RPMI7951 (cell line): Measurements from ENCODE around the gene CCDC97. TPM values are rescaled to one million over a fixed set of nuclear protein-coding genes. Genes with fewer than 3 reads are reported as not detected.
"Not testable (repeated sequence)": the region's sequence is repeated elsewhere in the genome, so short reads cannot be mapped to it uniquely, and the experiment has no call there.

Experiments used
- DNase-seq: peaks from one replicate; pipeline ENCODE4 v3.0.0-alpha.2; 2012; ENCODE audit warnings: low read depth
- total RNA-seq: library from RNA; depleted of rRNA; stranded (reverse); fragments of >200 nt; shearing (Covaris generic); gene quantifications from 2 replicates; pipeline ENCODE4 v1.2.3, GENCODE V29; 2014

The CCDC97 gene
- total RNA-seq, 1 experiment from 2014 or later = 9.3 TPM

DNA sequence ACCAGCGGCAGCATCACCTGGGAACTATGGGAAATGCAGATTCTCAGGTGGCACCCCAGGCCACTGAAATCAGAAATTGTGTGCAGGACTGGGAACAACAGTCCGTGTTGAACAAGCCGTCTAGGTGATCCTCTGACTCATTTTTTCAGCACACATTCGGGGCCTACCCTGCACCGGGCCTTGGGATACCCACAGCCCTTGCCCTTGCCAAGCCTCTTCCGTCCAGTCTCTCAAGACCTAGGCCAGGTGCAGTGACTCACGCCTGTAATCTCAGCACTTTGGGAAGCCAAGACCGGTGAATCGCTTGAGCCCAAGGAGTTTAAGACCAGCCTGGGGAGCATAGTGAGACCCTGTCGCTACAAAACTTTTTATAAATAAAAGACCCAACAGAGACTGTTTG, 25.5 kb downstream of the CCDC97 start:
- DNase-seq = no peak

DNA sequence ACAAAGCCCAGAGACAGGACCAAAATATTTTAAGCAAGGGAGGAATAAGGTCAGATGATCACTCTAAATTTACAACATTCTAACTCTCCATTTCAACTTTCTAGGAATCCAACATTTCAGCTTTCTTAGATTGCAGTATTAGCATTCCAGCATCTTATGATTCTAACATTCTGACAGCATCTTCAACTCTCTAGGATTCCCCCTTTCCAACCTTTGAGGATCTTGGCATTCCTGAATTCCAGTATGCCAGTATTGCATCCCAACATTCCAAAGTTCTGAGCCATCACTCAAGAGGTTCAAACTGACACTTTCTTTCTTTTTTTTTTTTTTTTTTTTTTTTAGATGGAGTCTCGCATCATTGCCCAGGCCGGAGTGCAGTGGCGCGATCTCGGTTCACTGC, 30.0 kb downstream of the CCDC97 start:
- DNase-seq = peak; percentile 69

- no peak for DNase-seq
Observed at GRCh38 chr19:41341669-41342490, 31.9 kb downstream of the CCDC97 start.

- no peak for DNase-seq
Observed at GRCh38 chr19:41344162-41344561, 34.2 kb downstream of the CCDC97 start.

DNA sequence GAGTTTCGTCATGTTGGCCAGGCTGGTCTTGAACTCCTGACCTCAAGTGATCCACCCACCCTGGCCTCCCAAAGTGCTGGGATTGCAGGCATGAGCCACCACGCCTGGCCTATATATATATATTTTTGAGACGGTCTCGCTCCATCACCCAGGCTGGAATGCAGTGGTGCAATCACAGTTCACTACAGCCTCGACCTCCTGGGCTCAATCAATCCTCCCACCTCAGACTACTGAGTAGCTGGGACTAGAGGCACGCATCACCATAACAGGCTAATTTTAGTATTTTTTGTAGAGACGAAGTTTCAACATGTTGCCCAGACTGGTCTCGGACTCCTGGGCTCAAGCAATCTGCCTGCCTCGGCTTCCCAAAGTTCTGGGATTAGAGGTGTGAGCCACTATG, 36.9 kb downstream of the CCDC97 start:
- DNase-seq = not testable (repeated sequence)

- peak; percentile 18 for DNase-seq
Observed at GRCh38 chr19:41350735-41351338, 40.9 kb downstream of the CCDC97 start.

DNA sequence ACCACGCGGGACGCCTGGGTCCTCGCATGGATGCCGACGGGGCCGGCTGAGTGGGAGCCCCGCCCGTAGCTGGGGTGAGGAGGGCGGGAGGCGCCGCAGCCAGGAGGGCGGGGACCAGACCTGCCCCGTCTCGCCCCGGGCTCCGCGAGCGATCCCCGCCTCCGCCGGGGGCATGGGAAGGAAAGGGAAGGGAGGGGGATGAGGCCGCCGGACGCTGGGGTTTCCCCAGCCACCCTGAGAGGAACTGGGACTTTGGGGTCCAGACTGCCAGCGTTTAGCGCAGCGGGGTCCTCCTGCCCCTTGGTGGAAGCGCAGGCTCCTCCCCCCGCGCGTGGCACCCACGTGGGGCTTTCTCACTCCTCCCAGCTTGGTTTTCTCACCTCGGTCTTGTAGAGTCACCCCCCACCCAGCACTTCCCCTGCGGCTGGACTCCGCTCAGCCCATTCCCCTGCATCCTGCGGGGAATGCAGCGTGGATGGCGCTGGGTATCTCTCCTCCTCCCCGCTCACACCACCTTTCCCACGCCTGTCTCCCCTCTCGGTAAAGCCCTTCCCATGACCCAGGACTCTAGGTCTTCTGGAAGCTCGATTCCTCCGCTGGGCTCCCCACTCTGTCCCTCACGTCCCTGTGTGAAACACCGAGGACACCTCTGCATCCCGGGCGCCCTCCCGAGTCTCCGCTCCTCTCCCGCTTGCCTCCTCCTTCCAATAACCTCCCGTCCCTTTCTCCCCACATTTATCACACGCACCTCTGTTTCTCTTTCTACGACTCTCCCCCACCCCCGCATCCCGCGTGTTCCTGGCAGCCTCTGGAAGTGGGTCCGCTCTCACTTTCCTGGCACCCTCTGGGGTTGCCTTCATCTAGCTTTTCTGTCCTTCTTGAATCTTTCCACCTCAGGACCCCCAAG, 41.6 kb downstream of the CCDC97 start:
- peak; percentile 62 for DNase-seq

- no peak for DNase-seq
Observed at GRCh38 chr19:41352279-41352608, 42.3 kb downstream of the CCDC97 start.

DNA sequence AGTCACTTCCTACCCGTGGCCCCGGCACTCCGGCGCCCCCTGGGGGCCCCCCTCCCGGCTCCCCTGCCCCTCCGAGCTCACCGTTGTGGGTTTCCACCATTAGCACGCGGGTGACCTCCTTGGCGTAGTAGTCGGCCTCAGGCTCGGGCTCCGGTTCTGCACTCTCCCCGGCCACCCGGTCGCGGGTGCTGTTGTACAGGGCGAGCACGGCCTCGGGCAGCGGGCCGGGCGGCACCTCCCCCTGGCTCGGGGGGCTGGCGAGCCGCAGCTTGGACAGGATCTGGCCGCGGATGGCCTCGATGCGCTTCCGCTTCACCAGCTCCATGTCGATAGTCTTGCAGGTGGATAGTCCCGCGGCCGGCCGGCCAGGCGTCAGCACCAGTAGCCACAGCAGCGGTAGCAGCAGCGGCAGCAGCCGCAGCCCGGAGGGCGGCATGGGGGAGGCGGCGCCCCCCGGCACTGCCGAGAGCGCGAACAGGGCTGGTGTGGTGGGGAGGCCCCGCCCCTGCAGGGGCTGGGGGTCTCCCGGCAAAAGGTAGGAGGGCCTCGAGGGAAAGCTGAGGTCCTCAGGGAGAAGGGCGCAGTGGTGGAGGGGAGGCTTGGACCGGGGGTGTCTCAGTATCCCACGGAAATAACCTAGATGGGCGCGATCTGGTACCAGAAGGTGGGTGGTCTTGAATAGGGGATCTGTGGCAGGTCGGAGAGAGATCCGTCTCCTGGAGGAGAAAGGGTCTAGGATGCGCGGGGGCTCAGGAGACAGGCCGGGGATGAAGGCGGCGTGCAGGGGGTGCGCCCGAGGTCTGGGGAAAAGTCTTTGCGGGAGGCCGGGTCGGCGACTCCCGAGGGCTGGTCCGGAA, 42.9 kb downstream of the CCDC97 start:
- peak; percentile 59 for DNase-seq

GRCh38 chr19:41353466-41354342, 43.7 kb downstream of the CCDC97 start, which contains the start of gene TGFB1:
Gene TGFB1 (minus strand): TSS chr19:41353922. CDS start chr19:41353044, 878 bp downstream.
- peak; percentile 91 for DNase-seq

- no peak for DNase-seq
Observed at GRCh38 chr19:41354343-41354953, 44.5 kb downstream of the CCDC97 start.

DNA sequence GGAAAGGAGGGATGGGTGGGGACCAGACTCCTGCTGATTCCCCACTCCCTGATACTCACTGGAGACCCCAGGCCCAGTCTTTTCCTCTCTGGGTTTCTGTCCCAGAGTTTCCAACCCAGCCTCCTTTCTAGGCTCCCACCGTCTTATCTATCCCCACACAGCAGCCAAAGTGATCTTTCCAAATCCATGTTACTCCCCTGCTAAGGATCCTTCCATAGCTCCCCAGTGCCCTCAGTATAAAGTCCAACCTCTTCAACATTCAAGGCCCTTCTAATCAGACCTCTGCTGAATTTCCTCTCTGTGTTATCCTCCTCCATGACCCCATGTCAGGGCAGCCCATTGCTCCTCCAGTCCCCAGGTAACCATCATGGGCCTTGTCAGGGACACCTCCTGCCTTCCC, 45.1 kb downstream of the CCDC97 start:
- DNase-seq = no peak

DNA sequence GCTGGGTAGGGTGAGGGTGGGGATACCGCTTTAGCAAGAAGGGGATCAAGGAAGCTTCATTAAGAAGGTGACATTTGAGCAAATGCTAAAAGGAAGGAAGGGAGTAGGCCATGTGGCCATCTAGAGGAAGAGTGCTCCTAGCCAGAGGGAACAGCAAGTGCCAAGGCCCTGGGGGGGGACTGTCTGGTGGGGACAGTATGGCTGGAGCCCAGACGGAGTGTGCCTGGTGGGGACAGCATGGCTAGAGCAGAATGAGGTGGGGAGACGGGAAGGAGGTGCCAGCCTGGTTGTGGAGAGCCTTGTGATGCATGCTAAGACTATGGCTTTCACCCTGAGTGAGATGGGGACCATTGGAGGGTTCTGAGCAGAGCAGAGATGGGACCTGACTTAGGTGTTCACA, 45.8 kb downstream of the CCDC97 start:
- no peak for DNase-seq

- DNase-seq = no peak
Observed at GRCh38 chr19:41356984-41357739, 47.2 kb downstream of the CCDC97 start.

- no peak for DNase-seq
Observed at GRCh38 chr19:41357746-41358145, 47.8 kb downstream of the CCDC97 start.

GRCh38 chr19:41359741-41360140, 49.8 kb downstream of the CCDC97 start:
- DNase-seq = no peak

- no peak for DNase-seq
Observed at GRCh38 chr19:41362143-41362847, 52.3 kb downstream of the CCDC97 start.

DNA sequence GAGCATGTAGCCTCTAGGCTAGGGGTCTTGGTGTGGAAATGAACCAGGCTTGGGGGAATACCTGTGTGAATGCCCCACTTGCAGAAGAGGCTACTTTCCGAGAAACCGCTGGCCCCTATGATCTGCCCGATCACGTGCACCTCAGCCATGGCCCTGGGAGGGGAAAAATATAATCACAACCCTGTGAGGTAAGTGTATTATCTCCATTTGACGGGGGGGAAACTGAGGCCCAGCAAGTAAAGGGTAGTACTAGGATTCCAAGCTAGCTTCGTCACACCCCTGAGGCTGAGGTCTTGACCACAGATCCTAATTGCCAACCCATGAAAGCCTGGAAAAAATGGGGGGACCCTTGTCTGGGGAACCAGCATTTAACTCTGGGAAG, 53.4 kb downstream of the CCDC97 start:
- DNase-seq = no peak
